ENCODE results near the gene FAM204A.

GRCh38 chr10:118301211-118301610 lies 40.9 kb downstream of the FAM204A start:
- no peak for TF ChIP-seq CTCF (IDR thresholded peaks at IDR 0.05)
- no peak for TF ChIP-seq POLR2A (IDR thresholded peaks at IDR 0.05)

Measured in heart left ventricle (tissue), 13 donors.